Measurements from ENCODE around the gene GNPNAT1. TPM values are rescaled to one million over a fixed set of nuclear protein-coding genes. Genes with fewer than 3 reads are reported as not detected.

GNPNAT1 gene
- total and polyA plus RNA-seq, 2 of the 8 experiments (the other 6 are each of a cell fraction or from before 2014, with no cell fraction given): 25.5 to 54.1 TPM

GRCh38 chr14:52748647-52749292 lies 42.6 kb downstream of the GNPNAT1 start:
- POLR2A ChIA-PET (ENCODE audit: partially characterized antibody): no interaction called here
- DNase-seq (ENCODE audit: low read depth in 1 of 2, low spot score in 2 of 2) (no peak), FAIRE-seq (no peak)

More at GRCh38 chr14:52748647-52749292, 42.6 kb downstream of the GNPNAT1 start:
- Histone ChIP-seq H4K20me1 (replicated peaks in 1 of 2; ENCODE audit: control insufficient read depth in 1 of 2, insufficient read depth in 2 of 2, low read length in 2 of 2) (peaks cover 0 to 3% of the 10 kb centered on the region in 2 experiments), H3K9me3 (ENCODE audit: insufficient read depth in 2 of 2, low read depth in 1 of 2, low read length in 1 of 2) (no peaks in the 10 kb centered on the region), H3K27me3 (replicated peaks in 1 of 4; ENCODE audit: control insufficient read depth in 3 of 4, extremely low read depth in 1 of 4, insufficient read depth in 3 of 4, low read length in 3 of 4) (no peaks in the 10 kb centered on the region), H2AFZ (ENCODE audit: low read length) (no peak overlapping the region), H3K79me2 (ENCODE audit: control insufficient read depth in 1 of 2, insufficient read depth in 2 of 2, low read length in 2 of 2) (peaks cover 0 to 11% of the 10 kb centered on the region in 2 experiments; a peak in 2 of 4 replicates), H2AK5ac (ENCODE audit: low read depth, low read length) (no peak overlapping the region), H3K23ac (ENCODE audit: insufficient read length) (no peak overlapping the region), H4K8ac (ENCODE audit: extremely low read depth, insufficient read depth, low read length) (no peak overlapping the region), H4K5ac (ENCODE audit: insufficient read length, low read depth, low read length) (no peak overlapping the region), H3K27ac (ENCODE audit: low read depth, low read length) (no peak overlapping the region), H3K4me3 (ENCODE audit: extremely low read depth in 1 of 4, insufficient read depth in 2 of 4, low read depth in 3 of 4, low read length in 4 of 4) (no peak overlapping the region), H3K79me1 (ENCODE audit: low read depth, low read length) (no peaks in the 10 kb centered on the region), H2BK5ac (ENCODE audit: low read depth, low read length) (no peak overlapping the region), H2BK12ac (ENCODE audit: low read depth, low read length) (no peak overlapping the region), H3K14ac (ENCODE audit: insufficient read length) (no peak overlapping the region), H3K4me2 (ENCODE audit: insufficient read depth in 1 of 2, low read depth in 2 of 2, low read length in 2 of 2) (no peak overlapping the region), H2BK15ac (ENCODE audit: low read length) (no peak overlapping the region), H3K18ac (ENCODE audit: extremely low read depth, low read length) (no peak overlapping the region), H3K56ac (replicated peaks; ENCODE audit: insufficient read length, low read depth, low read length) (no peak overlapping the region), H2BK120ac (replicated peaks; ENCODE audit: low read depth, low read length) (no peak overlapping the region), H3K9ac (replicated peaks in 1 of 4; ENCODE audit: extremely low read depth in 1 of 4, low read depth in 3 of 4, low read length in 3 of 4) (no peak overlapping the region), H3K4me1 (replicated peaks in 1 of 4; ENCODE audit: control insufficient read depth in 3 of 4, insufficient read depth in 4 of 4, low read length in 3 of 4) (no peaks in the 10 kb centered on the region), H3K23me2 (ENCODE audit: low read depth, low read length) (no peaks in the 10 kb centered on the region), H3K4ac (replicated peaks; ENCODE audit: insufficient read length, low read depth, low read length) (no peak overlapping the region), H4K91ac (replicated peaks; ENCODE audit: insufficient read length, low read length) (no peak overlapping the region), H3K36me3 (ENCODE audit: control insufficient read depth in 2 of 4, insufficient read depth in 4 of 4, low read length in 3 of 4) (peaks cover 0 to 57% (median 8%) of the 10 kb centered on the region in 4 experiments; a peak in 5 of 8 replicates), H2BK20ac (ENCODE audit: low read length) (no peak overlapping the region)
- WGBS, 2 experiments (ENCODE audit: extremely low coverage in 1 of 2, insufficient coverage in 1 of 2, insufficient read length in 1 of 2, insufficient replicate concordance in 2 of 2, low coverage in 1 of 2, low lambda C conversion rate in 2 of 2, missing lambda C conversion rate in 1 of 2): 96% methylated on average over 8 of the region's 8 CpGs; no CpG with 5 or more reads in 1 of the 2 experiments
- TF ChIP-seq BCL11A (IDR thresholded peaks at IDR 0.05; ENCODE audit: low read depth in 2 of 2, low read length in 2 of 2) (no peak), SIX5 (IDR thresholded peaks at IDR 0.05; ENCODE audit: low read depth, low read length) (no peak), ZNF274 (IDR thresholded peaks at IDR 0.05; ENCODE audit: borderline replicate concordance, extremely low read depth, low read length) (no peak)
- CTCF ChIA-PET (ENCODE audit: partially characterized antibody): no interaction called here

Measured in H1 (cell line).